Measurements from ENCODE around the gene PTK6. TPM values are rescaled to one million over a fixed set of nuclear protein-coding genes. Genes with fewer than 3 reads are reported as not detected.

The PTK6 gene
- total and polyA plus RNA-seq, 2 donors (not counting 1 experiment from before 2014, with no cell fraction given) = 0.86 to 2.3 TPM

DNA sequence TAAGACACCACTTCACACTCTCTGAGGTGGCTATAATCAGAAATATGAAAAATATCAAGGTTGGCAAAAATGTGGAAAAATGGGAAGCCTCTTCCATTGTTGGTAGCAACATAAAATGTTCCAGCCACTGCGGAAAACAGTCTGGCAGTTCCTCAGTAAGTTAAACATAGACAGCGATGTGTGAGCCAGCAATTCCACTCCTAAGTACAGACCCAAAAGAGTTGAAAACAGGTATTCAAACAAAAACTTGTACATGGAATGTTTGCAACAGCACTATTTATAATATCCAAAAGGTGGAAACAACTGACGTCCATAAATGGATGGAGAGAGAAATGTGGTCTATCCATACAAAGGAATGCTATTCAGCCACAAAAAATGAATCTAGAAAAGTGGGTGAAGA is 24.0 kb downstream of the PTK6 start:
- TF ChIP-seq EZH2 (IDR thresholded peaks at IDR 0.05; ENCODE audit: borderline replicate concordance, insufficient read depth, low read depth, low read length, poor library complexity, severe bottlenecking) = no peak
- TF ChIP-seq, protein P1, sequence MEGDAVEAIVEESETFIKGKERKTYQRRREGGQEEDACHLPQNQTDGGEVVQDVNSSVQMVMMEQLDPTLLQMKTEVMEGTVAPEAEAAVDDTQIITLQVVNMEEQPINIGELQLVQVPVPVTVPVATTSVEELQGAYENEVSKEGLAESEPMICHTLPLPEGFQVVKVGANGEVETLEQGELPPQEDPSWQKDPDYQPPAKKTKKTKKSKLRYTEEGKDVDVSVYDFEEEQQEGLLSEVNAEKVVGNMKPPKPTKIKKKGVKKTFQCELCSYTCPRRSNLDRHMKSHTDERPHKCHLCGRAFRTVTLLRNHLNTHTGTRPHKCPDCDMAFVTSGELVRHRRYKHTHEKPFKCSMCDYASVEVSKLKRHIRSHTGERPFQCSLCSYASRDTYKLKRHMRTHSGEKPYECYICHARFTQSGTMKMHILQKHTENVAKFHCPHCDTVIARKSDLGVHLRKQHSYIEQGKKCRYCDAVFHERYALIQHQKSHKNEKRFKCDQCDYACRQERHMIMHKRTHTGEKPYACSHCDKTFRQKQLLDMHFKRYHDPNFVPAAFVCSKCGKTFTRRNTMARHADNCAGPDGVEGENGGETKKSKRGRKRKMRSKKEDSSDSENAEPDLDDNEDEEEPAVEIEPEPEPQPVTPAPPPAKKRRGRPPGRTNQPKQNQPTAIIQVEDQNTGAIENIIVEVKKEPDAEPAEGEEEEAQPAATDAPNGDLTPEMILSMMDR (IDR thresholded peaks at IDR 0.05) = no peak
- ChIA-PET POLR2A (no interaction called here), CTCF (no interaction called here)
- no CpG with 5 or more reads among the region's 3 CpGs for WGBS (ENCODE audit: insufficient coverage)
- Histone ChIP-seq H2AFZ (ENCODE audit: insufficient read depth, low read depth, low read length, poor library complexity, severe bottlenecking) (no peak overlapping the region), H3K4me3 (ENCODE audit: control extremely low read depth in 1 of 5, extremely low read depth in 1 of 5, insufficient read depth in 1 of 5, low read depth in 2 of 5, low read length in 4 of 5) (no peak overlapping the region), H3K9ac (ENCODE audit: low read length) (no peak overlapping the region), H3K79me2 (ENCODE audit: control insufficient read depth, insufficient read depth, low read length) (no peaks in the 10 kb centered on the region), H3K27ac (ENCODE audit: low read length in 2 of 2) (no peak overlapping the region), H3K4me1 (ENCODE audit: control insufficient read depth in 2 of 2, insufficient read depth in 2 of 2, low read length in 2 of 2) (no peaks in the 10 kb centered on the region), H4K20me1 (ENCODE audit: control insufficient read depth, insufficient read depth, low read length, poor library complexity, severe bottlenecking) (no peaks in the 10 kb centered on the region), H3K4me2 (replicated peaks; ENCODE audit: low read depth, low read length, poor library complexity, severe bottlenecking) (no peak overlapping the region), H3K36me3 (replicated peaks in 1 of 2; ENCODE audit: control extremely low read depth in 1 of 2, control insufficient read depth in 1 of 2, extremely low read depth in 1 of 2, insufficient read depth in 2 of 2, low read length in 1 of 2) (no peaks in the 10 kb centered on the region), H3K27me3 (replicated peaks in 1 of 4; ENCODE audit: control extremely low read depth in 1 of 4, control insufficient read depth in 3 of 4, insufficient read depth in 4 of 4, low read length in 3 of 4) (peaks cover 0 to 18% (median 4%) of the 10 kb centered on the region in 4 experiments), H3K9me3 (ENCODE audit: control extremely low read depth in 1 of 3, control insufficient read depth in 2 of 3, insufficient read depth in 1 of 3, low read length in 2 of 3) (peaks cover 0 to 9% (median 2%) of the 10 kb centered on the region in 3 donors)
- ATAC-seq (ENCODE audit: low read depth) = no peak
- Mint-ChIP-seq H3K4me3 (no peak overlapping the region), H3K4me1 (no peaks in the 10 kb centered on the region), H3K27me3 (peaks cover 40% of the 10 kb centered on the region), H3K27ac (no peak overlapping the region), H3K9me3 (ENCODE audit: insufficient read depth) (peaks cover 2% of the 10 kb centered on the region)
- DNase-seq = no peak
- intact Hi-C loops (cut with micrococcal nuclease) = no loop called here

DNA sequence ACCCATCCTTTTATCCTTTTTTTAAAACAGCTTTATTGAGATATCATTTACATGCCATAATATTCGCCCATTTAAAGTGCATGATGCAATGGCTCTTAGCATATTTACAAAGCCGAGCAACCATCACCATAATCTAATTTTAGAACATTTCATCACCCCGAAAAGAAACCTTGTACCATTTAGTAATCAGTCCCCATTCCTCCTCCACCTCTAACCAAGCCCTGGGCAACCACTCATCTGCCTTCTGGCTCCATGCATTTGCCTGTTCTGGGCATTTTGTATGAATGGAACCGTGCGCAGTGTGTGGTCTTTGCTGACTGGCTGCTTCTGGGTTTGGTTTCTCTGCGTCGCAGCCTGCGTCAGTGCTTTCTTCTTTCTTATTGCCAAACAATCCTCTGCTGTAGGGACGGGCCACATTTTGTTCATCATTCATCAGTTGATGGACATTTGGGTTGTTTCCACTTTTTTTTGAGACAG is 28.1 kb downstream of the PTK6 start:
- H3K27me3 ChIP-seq (replicated peaks in 1 of 4; ENCODE audit: control extremely low read depth in 1 of 4, control insufficient read depth in 3 of 4, insufficient read depth in 4 of 4, low read length in 3 of 4) = peaks cover 0 to 19% (median 4%) of the 10 kb centered on the region in 4 experiments
- WGBS (ENCODE audit: insufficient coverage) = 52% methylated on average over 2 of the region's 9 CpGs
- peaks cover 49% of the 10 kb centered on the region for H3K27me3 Mint-ChIP-seq
- CTCF ChIA-PET = no interaction called here
- H3K4me1 Mint-ChIP-seq = no peaks in the 10 kb centered on the region
- TF ChIP-seq EZH2 (IDR thresholded peaks at IDR 0.05; ENCODE audit: borderline replicate concordance, insufficient read depth, low read depth, low read length, poor library complexity, severe bottlenecking) = no peak
- TF ChIP-seq, protein P1 (IDR thresholded peaks at IDR 0.05) = no peak
- no peaks in the 10 kb centered on the region for H4K20me1 ChIP-seq (ENCODE audit: control insufficient read depth, insufficient read depth, low read length, poor library complexity, severe bottlenecking)
- H3K4me2 ChIP-seq (replicated peaks; ENCODE audit: low read depth, low read length, poor library complexity, severe bottlenecking) = no peak overlapping the region
- no peak overlapping the region for H3K27ac ChIP-seq (ENCODE audit: low read length in 2 of 2)
- POLR2A ChIA-PET = no interaction called here
- H3K79me2 ChIP-seq (ENCODE audit: control insufficient read depth, insufficient read depth, low read length) = no peaks in the 10 kb centered on the region
- H2AFZ ChIP-seq (ENCODE audit: insufficient read depth, low read depth, low read length, poor library complexity, severe bottlenecking) = no peak overlapping the region
- intact Hi-C loops (cut with micrococcal nuclease) = no loop called here
- H3K4me1 ChIP-seq (ENCODE audit: control insufficient read depth in 2 of 2, insufficient read depth in 2 of 2, low read length in 2 of 2) = no peaks in the 10 kb centered on the region
- H3K9me3 Mint-ChIP-seq (ENCODE audit: insufficient read depth) = peaks cover 2% of the 10 kb centered on the region
- peaks cover 0 to 24% (median 1%) of the 10 kb centered on the region in 3 donors for H3K9me3 ChIP-seq (ENCODE audit: control extremely low read depth in 1 of 3, control insufficient read depth in 2 of 3, insufficient read depth in 1 of 3, low read length in 2 of 3)
- no peak overlapping the region for H3K9ac ChIP-seq (ENCODE audit: low read length)
- H3K4me3 Mint-ChIP-seq = no peak overlapping the region
- no peak for DNase-seq
- no peak for ATAC-seq (ENCODE audit: low read depth)
- H3K36me3 ChIP-seq (replicated peaks in 1 of 2; ENCODE audit: control extremely low read depth in 1 of 2, control insufficient read depth in 1 of 2, extremely low read depth in 1 of 2, insufficient read depth in 2 of 2, low read length in 1 of 2) = no peaks in the 10 kb centered on the region
- no peak overlapping the region for H3K27ac Mint-ChIP-seq
- H3K4me3 ChIP-seq (ENCODE audit: control extremely low read depth in 1 of 5, extremely low read depth in 1 of 5, insufficient read depth in 1 of 5, low read depth in 2 of 5, low read length in 4 of 5) = no peak overlapping the region
